GM23248 (cell line): Measurements from ENCODE around the gene KIFC3.

Experiments used
- EZH2 ChIP-seq: fragments of 200-600 bp; sonication (generic); IDR thresholded peaks from 2 replicates; pipeline ENCODE4 v1.6.1; 2018; ENCODE audit warnings: antibody characterized with exemption, mild to moderate bottlenecking; ENCODE audit not compliant: insufficient read depth, poor library complexity, severe bottlenecking
- EZH2phosphoT487 ChIP-seq: fragments of 200-600 bp; sonication (generic); IDR thresholded peaks from 2 replicates; pipeline ENCODE4 v1.6.1; 2018; ENCODE audit warnings: antibody characterized with exemption, moderate library complexity, mild to moderate bottlenecking, low read depth; ENCODE audit not compliant: insufficient read depth

DNA sequence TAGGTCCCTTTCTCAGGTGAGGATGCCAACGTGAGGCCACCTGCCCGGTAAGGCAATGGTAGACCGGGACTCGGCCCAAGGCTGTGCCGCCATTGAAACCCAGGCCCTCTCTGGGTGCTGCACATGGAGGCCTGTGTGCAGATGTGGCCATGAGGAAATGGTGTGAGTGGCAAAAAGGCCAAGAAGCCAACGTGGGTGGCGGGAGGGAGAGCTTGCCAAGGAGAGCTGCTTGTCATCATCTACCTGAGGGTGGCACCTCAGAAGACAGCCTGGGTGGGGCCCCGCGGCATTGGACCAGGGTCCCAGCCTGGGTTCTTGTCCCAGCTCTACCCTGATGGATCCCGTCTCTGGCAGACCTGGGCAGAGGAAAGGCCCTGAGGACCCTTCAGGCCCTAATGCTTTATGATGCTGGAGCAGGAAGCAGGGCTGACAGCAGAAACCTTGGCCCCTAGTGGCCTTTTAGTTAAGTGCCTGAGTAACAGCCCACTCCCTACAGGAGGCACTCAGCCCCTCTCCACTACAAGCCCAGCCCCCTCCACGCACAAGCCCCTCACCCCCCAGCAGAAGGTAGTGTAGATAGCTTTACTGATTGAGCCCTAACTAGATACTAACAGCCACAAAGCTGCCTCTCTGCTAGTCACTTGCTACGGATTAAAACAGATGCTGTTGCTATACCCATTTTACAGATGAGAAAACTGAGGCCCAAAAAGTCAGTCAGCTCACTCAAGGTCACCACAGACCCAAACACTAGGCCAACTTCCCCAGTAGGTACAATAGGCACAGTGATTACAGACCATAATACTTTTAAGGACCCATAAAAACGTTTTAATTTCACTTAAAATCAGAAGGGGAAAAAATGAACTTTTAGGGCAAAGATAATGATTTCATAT is 26.2 kb upstream of the KIFC3 start:
- TF ChIP-seq EZH2, result no peak
- TF ChIP-seq EZH2phosphoT487, result no peak
